Body of pancreas (tissue), 4 donors: ENCODE results near the gene SLC16A12.

ENCODE experiments used
- POLR2A ChIP-seq, 3 donors: fragments of 450-650 bp; IDR thresholded peaks; one replicate each; pipeline ENCODE4 v1.6.1; 2016; ENCODE audit warnings: antibody characterized with exemption in 3 of 3, mild to moderate bottlenecking in 2 of 3
- TF ChIP-seq, protein P1 (sequence below), 7 experiments: fragments of 450-650 bp in 4 of 7; fragments of 200-600 bp in 3 of 7; sonication (generic) in 3 of 7; IDR thresholded peaks; one replicate each; pipeline ENCODE4 v1.5.1; 2016 to 2019; ENCODE audit warnings: antibody characterized with exemption in 7 of 7

DNA sequence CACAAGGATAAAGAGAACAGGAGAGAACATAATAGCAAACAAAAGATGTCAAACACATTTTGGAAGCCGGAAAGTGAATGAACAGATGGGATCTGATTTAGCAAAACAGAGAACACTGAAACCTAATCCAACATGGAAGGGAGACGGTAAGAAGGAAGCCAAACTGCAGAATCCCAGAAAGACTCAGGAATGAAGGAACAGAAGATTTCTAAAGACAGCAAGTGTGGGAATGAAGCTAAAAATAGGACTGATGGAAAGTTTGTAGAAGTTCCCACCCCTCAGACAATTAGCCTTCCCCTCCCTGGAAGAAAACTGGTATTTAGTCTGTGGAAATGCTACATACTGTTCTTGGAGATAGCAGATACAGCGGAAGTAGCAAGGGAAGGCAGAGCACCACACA lies 40.8 kb downstream of the SLC16A12 start:
- TF ChIP-seq, protein P1, sequence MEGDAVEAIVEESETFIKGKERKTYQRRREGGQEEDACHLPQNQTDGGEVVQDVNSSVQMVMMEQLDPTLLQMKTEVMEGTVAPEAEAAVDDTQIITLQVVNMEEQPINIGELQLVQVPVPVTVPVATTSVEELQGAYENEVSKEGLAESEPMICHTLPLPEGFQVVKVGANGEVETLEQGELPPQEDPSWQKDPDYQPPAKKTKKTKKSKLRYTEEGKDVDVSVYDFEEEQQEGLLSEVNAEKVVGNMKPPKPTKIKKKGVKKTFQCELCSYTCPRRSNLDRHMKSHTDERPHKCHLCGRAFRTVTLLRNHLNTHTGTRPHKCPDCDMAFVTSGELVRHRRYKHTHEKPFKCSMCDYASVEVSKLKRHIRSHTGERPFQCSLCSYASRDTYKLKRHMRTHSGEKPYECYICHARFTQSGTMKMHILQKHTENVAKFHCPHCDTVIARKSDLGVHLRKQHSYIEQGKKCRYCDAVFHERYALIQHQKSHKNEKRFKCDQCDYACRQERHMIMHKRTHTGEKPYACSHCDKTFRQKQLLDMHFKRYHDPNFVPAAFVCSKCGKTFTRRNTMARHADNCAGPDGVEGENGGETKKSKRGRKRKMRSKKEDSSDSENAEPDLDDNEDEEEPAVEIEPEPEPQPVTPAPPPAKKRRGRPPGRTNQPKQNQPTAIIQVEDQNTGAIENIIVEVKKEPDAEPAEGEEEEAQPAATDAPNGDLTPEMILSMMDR (IDR thresholded peaks at IDR 0.05), result no peak
- no peak for TF ChIP-seq POLR2A (IDR thresholded peaks at IDR 0.05)
